Measurements from ENCODE around the gene TRIO.

The TRIO gene

DNA sequence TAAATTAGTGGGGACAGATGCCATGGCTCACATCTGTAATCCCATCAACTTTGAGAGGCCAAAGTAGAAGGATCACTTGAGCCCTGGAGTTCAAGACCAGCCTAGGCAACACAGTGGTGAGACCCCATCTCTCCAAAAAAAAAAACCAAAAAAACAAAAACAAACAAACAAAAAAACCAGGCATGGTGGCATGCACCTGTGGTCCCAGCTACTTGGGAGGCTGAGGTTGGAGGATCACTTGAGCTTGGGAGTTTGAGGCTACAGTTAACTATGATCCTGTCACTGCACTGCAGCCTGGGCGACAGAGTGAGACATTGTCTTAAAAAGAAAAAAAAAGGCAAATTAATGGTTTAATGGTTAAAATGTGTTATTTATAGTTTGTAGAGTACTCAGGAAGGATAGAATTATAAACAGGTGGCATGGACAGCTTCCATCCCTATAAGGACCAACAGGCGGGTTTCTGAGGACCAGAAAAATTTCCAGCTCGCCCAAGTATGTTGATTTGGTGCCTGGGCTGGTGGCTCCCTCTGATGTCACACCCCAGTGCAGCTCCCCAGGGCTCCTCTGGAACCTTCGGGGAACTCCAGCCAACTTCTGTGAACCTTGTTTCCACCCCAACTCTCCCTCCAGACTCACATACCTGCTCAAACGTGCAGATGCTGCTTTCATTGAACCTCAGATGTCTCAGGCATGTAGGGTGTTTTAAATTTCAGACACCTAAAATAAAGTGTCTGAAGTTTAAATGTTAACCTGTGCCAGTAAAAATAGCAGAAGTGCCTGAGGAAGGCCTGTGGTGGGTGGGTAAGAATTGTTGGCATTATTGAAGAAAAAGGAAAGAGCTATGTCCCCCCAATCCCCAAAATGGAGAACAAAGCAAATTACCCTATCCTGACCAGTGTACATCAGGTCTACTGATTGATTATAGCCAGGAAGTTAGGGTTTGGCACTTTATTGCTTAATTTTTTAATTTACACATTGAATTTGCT lies 69.0 kb downstream of the TRIO start:
- no peak for DNase-seq

DNA sequence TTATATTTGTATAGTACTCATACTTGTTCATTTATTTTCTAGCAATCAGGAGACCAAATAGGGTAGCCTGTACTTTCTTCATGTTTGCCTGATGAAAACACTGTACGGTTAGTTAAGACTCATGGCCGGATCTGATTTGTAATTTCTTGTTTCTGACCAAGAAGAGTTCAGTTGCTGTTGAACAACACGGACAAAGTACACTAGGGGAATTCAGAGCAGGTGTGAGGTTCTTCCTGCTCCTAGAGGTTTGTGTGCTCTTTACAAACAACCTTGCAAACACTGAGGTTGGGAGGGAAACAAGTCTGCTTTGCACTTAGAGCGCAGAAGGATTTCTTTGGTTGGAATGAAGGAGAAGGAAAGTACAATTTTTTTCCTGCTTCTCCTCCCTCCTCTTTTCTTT lies 69.7 kb downstream of the TRIO start:
- no peak for DNase-seq

GRCh38 chr5:14213253-14213652 lies 70.1 kb downstream of the TRIO start:
- no peak for DNase-seq

GRCh38 chr5:14213813-14214585 lies 70.9 kb downstream of the TRIO start:
- DNase-seq: no peak

GRCh38 chr5:14215901-14216300 lies 72.8 kb downstream of the TRIO start:
- DNase-seq: no peak

DNA sequence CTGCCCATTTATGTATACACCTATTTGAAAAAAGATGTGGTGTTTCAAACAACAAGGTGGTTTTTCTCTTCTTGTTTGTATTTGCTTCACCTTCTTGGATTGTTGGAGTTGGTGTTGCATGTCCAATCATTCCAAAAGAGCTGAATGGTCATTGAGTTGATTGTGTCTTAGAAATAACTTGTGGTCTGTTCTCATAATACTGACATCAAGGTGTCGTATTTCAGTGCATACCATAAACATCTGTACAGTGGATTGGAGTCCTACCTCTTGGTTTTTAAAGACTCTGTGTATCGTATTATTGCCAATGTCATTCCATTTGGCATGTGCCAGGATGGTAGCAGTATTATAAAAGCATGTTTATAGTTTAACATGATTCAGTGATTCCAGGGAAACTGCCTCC lies 73.2 kb downstream of the TRIO start:
- DNase-seq: no peak

- DNase-seq: no peak
These were observed 73.8 kb downstream of the TRIO start for GRCh38 chr5:14216902-14217301.

DNA sequence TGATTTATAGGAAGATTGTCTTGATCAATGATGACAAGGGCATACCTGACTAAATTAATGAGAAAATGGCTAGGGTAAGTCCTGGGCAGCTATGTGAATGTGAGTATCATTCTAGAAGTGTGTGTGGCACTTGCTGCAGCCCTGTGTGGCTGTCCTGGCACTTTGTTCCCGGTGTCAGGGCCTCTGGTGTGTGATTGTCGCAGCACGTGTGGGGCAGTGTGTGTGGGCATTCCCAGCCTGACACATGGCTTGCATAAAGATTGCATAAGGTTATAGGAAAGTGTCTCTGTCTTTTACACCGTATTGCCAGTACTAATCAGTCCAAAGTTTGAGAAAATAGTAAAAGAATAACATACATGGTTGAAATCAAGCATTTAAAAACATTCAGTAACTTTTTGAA lies 74.4 kb downstream of the TRIO start:
- peak; percentile 47 for DNase-seq

DNA sequence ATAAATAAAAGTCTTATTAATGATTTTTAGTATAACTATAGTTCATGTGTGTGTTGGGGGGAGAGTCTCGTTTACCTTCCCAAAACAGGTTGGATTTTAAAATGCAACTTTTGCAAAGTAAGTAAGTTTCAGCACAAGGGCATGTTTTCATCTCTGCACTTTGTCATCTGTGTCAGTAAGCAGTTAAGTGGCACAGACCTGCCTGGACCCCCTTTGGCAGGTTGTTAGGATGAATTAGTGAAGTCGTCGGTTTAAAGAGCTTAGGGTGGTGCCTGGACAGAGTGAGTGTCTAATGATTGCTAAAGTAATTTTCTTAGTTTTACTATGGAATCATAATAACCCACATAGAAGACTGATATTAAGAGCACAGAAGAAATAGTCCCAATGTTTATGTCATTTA lies 74.9 kb downstream of the TRIO start:
- DNase-seq: no peak

GRCh38 chr5:14218480-14218879 lies 75.3 kb downstream of the TRIO start:
- no peak for DNase-seq

DNA sequence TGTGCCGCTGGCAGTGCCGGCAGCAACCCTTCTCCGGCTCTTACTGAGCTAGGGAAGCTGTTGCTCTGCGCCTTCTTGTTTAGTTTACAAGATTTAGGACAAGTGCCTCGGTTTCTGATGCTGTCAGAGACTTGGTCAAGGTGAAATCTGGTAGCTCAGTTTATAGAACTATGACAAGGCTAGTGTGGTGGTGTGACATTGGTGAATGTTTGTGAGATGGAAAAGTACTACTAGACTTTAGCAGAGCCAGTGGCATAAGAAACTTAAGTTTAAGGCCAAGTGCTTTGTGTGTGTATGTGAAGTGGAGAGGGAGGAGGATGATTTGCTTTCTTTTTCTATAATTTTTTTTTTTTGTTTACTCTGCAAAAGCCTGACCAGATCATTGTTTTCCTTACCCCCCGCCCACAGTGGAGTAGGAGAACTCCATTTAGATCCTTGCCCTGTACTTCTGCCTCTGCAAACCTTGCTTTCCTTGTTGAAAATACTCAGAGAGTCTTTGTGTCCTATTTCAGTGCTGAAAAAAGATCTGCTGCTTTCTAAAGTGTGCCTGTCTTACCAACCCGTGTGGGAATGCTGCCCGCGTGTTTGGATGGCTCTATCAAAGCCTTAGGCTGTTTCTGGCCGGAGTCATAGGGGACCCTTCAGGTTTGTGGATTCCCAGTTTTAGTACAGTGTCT lies 75.9 kb downstream of the TRIO start:
- DNase-seq: no peak

DNA sequence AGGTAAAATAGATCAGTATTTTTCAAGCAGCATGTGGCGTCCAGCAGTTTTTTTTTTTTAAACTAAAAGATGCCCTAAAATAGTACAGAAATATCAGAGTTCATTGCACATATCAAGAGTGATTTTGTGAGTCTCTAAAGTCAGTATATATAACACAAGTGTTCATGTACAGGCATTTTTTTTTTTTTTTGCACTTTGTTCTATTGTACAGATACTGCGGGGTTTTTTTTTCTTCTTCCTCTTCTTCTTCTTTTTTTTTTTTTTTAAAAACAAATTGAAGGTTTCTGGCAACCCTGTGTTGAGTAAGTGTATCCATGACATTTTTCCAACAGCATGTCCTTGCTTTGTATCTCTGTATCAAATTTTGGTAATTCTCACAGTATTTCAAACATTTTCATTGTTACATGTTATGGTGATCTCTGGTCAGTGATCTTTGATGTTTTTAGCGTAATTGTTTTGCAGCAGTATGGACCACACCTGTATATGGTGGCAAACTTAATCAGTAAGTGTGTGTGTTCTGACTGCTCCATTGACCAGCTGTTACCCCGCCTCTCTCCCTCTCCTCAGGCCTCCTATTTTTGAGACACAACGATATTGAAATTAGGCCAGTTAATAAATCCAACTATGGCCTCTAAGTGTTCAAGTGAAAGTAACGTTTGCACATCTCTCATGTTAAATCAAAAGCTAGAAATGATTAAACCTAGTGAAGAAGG lies 76.8 kb downstream of the TRIO start:
- no peak for DNase-seq

DNA sequence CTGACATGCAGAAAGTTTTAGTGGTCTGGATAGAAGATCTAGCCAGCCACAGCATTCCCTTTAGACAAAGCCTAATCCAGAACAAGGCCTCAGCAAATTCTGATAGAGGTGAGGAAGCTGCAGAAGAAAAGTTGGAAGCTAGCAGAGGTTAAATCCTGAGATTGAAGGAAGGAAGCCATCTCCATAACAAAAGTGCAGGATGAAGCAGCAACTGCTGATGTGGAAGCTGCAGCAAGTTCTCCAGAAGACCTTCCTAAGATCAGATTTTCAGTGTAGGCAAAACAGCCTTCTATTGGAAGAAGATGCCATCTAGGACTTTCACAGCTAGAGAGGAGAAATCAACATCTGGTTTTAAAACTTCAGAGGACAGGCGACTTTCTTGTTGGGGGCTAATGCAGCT lies 77.5 kb downstream of the TRIO start:
- no peak for DNase-seq

DNA sequence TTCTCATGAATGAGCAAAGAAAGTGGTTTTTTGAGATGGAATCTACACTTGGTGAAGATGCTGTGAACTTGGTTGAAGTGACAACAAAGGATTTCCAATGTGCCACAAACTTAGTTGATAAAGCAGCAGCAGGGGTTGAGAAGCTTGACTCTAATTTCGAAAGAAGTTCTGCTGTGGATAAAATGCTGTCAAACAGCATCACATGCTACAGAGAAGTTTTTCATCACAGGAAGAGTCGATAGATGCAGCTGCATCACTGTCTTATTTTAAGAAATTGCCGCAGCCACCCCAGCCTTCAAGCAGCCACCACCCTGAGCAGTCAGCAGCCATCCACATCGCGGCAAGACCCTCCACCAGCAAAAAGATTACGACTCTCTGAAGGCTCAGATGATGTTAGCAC lies 78.6 kb downstream of the TRIO start:
- DNase-seq: no peak

- no peak for DNase-seq
These were observed 79.1 kb downstream of the TRIO start for GRCh38 chr5:14222206-14222605.

- no peak for DNase-seq
These were observed 80.2 kb downstream of the TRIO start for GRCh38 chr5:14223372-14223771.

- DNase-seq: no peak
These were observed 82.2 kb downstream of the TRIO start for GRCh38 chr5:14225173-14225834.

DNA sequence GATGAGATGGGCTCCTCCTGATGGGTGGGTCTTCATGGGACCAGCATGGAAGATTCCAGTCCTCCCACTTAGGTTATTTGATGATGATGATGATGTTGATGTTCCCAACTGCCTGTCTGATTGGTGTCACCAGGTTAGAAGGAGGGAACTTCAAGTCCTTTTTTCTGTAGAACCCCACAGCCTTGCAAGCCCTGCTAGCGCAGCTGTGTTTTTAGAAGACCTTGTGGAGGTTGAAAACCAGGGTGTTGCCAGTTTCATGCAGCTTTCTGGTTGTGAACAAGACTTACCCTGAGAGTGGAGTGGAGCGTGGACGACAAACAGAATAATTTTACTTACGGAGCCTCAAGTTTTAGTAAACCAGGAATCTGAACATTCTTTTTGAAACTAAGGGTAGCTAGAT lies 83.0 kb downstream of the TRIO start:
- no peak for DNase-seq

- DNase-seq: no peak
These were observed 83.4 kb downstream of the TRIO start for GRCh38 chr5:14226554-14226953.

GRCh38 chr5:14226992-14227391 lies 83.8 kb downstream of the TRIO start:
- DNase-seq: no peak

DNA sequence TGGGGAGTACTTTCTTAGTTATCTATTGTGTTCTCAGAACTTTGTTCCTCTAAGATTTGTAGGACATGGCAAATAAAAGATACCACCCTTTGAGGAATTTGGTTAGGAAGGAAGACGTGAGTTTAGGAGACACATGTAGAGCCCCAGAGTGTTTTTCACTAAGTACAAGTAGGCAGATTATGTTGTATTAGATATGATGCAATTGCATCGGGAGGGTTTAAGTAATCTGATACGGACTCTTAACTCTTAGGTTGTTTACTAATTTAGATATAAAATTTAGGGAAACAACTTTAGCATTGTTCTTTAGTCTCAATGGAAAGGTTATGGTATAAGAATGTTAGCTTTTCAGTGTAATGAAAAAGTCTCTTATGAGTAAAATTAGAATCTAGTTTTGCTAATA lies 84.4 kb downstream of the TRIO start:
- no peak for DNase-seq

- DNase-seq: no peak
These were observed 85.1 kb downstream of the TRIO start for GRCh38 chr5:14228219-14228618.

Data from suppressor macrophage treated with lipopolysaccharide for 4 hours (primary cell).